Type B pancreatic cell (in vitro differentiated cells): Measurements from ENCODE around the gene ARHGDIB. TPM values are rescaled to one million over a fixed set of nuclear protein-coding genes. Genes with fewer than 3 reads are reported as not detected.

ENCODE experiments used
- DNase-seq: peaks from one replicate; pipeline ENCODE4 v3.0.0; 2021; ENCODE audit warnings: mixed read lengths; ENCODE audit not compliant: unreplicated experiment; ENCODE audit errors: extremely low spot score
- H3K27ac Mint-ChIP-seq: 2 replicates; pipeline ENCODE4 v1.8.0; 2021; ENCODE audit warnings: mild to moderate bottlenecking, mixed read lengths
- H3K27me3 Mint-ChIP-seq: 2 replicates; pipeline ENCODE4 v1.8.0; 2021; ENCODE audit warnings: mixed read lengths
- H3K36me3 Mint-ChIP-seq: 2 replicates; pipeline ENCODE4 v1.8.0; 2021; ENCODE audit warnings: mixed read lengths
- H3K4me1 Mint-ChIP-seq: one replicate; pipeline ENCODE4 v1.8.0; 2021; ENCODE audit warnings: mixed read lengths; ENCODE audit not compliant: unreplicated experiment
- H3K4me3 Mint-ChIP-seq: 2 replicates; pipeline ENCODE4 v1.8.0; 2021; ENCODE audit warnings: mild to moderate bottlenecking, mixed read lengths
- H3K9me3 Mint-ChIP-seq: 2 replicates; pipeline ENCODE4 v1.8.0; 2021; ENCODE audit warnings: mixed read lengths
- total RNA-seq: library from RNA; stranded (reverse); gene quantifications from 2 replicates; pipeline ENCODE4 v1.2.1, GENCODE V29; 2021; ENCODE audit warnings: low replicate concordance
- TF ChIP-seq, protein P1 (sequence below): fragments of 200-600 bp; sonication (generic); conservative IDR thresholded peaks from 2 replicates; pipeline ENCODE4 v1.5.0; 2021; ENCODE audit warnings: antibody characterized with exemption, mild to moderate bottlenecking

Gene ARHGDIB
- total RNA-seq, 1 donor from 2014 or later, result 17.0 TPM

DNA sequence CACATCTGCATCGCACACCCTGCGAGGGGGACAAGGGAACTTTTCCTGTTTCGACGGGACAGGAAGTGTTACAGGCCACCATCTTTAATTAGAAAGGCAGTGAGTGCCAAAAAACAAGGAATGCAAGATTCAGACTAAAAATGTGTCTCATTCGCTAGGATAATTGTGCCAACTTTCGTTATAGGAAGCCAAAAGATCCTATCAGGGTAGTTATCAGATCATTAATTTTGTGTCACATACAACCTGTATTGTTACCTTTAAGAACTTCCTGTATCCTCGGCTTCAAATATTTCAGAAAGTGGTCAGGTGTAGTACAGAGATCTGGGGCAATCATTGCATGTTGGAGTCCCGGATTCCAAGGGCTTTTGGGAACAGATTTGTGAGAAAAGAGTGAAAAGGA lies 56.5 kb downstream of the ARHGDIB start:
- TF ChIP-seq, protein P1, sequence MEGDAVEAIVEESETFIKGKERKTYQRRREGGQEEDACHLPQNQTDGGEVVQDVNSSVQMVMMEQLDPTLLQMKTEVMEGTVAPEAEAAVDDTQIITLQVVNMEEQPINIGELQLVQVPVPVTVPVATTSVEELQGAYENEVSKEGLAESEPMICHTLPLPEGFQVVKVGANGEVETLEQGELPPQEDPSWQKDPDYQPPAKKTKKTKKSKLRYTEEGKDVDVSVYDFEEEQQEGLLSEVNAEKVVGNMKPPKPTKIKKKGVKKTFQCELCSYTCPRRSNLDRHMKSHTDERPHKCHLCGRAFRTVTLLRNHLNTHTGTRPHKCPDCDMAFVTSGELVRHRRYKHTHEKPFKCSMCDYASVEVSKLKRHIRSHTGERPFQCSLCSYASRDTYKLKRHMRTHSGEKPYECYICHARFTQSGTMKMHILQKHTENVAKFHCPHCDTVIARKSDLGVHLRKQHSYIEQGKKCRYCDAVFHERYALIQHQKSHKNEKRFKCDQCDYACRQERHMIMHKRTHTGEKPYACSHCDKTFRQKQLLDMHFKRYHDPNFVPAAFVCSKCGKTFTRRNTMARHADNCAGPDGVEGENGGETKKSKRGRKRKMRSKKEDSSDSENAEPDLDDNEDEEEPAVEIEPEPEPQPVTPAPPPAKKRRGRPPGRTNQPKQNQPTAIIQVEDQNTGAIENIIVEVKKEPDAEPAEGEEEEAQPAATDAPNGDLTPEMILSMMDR, result no peak
- no peak for DNase-seq
- peaks cover 25% of the 10 kb centered on the region for H3K36me3 Mint-ChIP-seq
- H3K4me3 Mint-ChIP-seq, result peak overlapping the region; percentile 4
- H3K9me3 Mint-ChIP-seq, result peaks cover 12% of the 10 kb centered on the region
- H3K4me1 Mint-ChIP-seq, result peaks cover 7% of the 10 kb centered on the region
- H3K27ac Mint-ChIP-seq, result peak overlapping the region; percentile 29
- no peaks in the 10 kb centered on the region for H3K27me3 Mint-ChIP-seq

DNA sequence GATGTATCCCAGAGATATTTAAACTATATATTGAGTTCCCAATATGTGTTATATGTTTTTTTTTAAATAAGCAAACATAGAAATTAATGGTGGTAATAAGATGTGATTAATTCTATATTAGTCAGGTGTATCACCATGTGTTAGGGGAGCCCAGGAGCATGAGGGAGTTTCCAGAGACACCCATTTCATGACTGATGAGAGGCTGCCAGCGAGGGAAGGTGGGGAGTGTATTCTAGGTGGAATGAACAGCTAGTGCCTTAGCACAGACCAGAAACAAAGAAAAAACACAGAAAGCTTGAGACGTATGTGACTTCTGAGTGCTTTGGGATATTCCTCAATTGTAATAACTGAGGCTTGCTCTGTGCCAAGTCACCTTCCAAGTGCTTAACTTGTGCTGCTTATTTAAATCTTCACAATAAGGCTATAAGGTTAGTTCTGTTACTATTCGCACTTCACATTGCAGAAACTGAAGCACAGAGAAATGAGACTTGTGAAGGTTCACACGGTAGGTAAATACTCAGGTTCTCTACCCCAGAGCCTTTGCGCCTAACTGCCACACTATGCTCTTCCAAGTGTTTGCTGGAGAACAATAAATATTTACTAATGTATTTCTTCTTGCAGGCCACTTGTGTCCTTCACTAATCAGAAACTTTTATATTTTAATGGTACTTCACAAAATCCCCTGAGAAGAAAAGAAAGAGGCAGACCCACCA lies 57.9 kb downstream of the ARHGDIB start:
- H3K9me3 Mint-ChIP-seq, result peaks cover 12% of the 10 kb centered on the region
- peaks cover 21% of the 10 kb centered on the region for H3K36me3 Mint-ChIP-seq
- TF ChIP-seq, protein P1, result no peak
- H3K4me1 Mint-ChIP-seq, result peaks cover 7% of the 10 kb centered on the region
- no peak for DNase-seq
- no peak overlapping the region for H3K4me3 Mint-ChIP-seq
- no peaks in the 10 kb centered on the region for H3K27me3 Mint-ChIP-seq
- no peak overlapping the region for H3K27ac Mint-ChIP-seq

DNA sequence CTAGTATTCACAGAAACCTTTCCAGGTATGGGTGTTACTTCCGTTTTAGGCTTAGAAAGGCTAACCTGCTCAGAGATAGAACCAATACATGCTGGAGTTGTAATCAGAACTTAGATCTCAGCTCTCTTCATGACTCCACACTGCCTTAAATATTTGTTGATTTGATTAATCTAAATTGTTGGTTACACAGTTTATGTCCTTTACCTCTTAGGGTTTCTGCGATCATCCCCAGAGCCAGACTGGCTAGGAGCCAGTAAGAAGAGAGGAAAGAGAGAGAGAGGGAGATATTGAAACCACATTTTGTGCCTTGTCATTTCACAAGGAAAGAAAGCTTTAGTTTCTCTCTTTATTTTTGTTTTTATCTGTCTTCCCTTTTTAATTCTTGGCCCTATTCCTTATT lies 58.9 kb downstream of the ARHGDIB start:
- no peak overlapping the region for H3K4me3 Mint-ChIP-seq
- H3K4me1 Mint-ChIP-seq, result peaks cover 7% of the 10 kb centered on the region
- peak overlapping the region; percentile 3 for H3K27ac Mint-ChIP-seq
- H3K27me3 Mint-ChIP-seq, result no peaks in the 10 kb centered on the region
- peaks cover 12% of the 10 kb centered on the region for H3K9me3 Mint-ChIP-seq
- TF ChIP-seq, protein P1, result no peak
- peaks cover 10% of the 10 kb centered on the region for H3K36me3 Mint-ChIP-seq
- no peak for DNase-seq

DNA sequence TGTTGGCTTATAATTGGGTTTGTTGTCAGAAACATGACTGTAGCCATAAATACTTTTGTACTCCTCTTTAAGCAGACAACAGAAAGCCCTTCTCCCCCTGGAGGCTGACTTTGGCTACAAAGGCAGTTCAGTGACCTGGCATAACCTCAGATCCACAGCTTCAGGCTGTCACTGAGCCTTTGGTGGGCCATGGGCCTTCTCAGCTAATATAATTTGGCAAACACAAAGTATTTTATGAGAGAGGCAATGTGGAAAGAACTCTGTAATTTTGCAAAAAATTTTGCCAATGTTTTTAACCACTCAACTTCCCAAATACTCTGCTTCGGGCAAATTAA lies 60.2 kb downstream of the ARHGDIB start:
- DNase-seq, result no peak
- H3K9me3 Mint-ChIP-seq, result peaks cover 12% of the 10 kb centered on the region
- no peak overlapping the region for H3K27ac Mint-ChIP-seq
- TF ChIP-seq, protein P1, result no peak
- peaks cover 10% of the 10 kb centered on the region for H3K36me3 Mint-ChIP-seq
- H3K27me3 Mint-ChIP-seq, result no peaks in the 10 kb centered on the region
- H3K4me3 Mint-ChIP-seq, result no peak overlapping the region
- H3K4me1 Mint-ChIP-seq, result peaks cover 7% of the 10 kb centered on the region

DNA sequence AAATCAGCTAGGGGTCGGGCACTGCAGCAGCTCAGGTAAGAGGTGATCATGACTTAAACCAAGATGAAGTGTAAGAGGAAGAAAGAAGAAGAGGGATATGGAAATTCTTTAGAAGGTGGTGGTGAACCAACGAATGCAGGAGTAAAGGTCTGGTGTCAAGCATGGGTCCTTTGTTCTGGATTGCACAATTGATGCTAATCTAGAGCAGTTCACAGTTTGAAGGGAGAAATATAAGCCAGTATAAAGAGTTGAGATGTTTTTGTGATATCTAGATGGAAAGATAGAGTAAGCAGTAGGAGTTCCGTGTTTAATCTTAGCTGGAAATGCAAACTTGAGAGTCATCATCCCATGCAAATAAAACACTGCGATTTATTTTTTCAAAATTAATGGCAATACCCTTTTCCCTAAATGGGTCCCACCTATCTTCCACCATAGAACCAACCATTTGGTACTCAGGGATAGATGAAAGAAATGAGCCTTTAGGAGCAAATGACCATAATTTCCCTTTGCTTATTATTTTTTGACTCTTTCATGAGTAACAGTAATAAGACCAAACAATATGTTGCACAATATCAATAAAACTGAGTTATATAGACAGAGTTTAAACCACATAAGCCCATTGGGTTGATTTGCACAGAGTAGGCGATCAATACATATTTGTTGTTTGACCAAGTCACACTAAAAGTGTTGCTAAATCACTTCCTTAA lies 60.7 kb downstream of the ARHGDIB start:
- Mint-ChIP-seq H3K9me3 (peaks cover 12% of the 10 kb centered on the region), H3K27ac (no peak overlapping the region), H3K36me3 (peaks cover 10% of the 10 kb centered on the region), H3K27me3 (no peaks in the 10 kb centered on the region), H3K4me3 (no peak overlapping the region), H3K4me1 (peaks cover 7% of the 10 kb centered on the region)
- no peak for DNase-seq
- TF ChIP-seq, protein P1, result no peak
